ENCODE data around the gene HSPE1.

The HSPE1 gene

DNA sequence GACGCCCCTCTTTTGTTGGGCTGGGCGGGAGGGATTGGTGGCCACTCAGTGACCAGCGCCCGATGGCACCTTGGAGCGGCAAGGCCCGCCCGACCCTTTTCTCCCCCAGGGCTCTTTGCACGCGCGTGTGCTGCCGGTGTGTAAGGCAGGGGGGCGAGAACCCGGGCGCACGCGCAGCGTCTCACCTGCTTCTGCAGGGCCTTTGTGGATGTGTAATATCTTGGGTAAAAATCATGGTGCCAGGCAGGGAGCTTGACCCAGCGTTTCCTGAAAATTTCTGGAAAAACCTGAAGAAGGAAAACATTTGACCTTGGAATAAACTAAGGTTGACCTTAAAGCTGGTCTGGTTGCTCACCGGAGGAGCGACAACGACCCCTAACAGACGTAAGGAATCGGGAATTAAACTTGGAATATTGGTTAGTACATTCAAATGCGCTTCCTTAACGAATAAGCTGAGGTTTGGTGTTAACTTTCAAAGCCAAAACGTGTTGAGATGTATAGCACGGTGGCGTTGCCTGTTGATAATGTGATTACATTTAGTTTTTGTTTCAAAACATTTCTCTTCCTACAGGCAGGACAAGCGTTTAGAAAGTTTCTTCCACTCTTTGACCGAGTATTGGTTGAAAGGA lies 438 bp downstream of the HSPE1 start:
- H3K27ac ChIP-seq = peak overlapping the region; percentile 99
- TF ChIP-seq, protein P1, sequence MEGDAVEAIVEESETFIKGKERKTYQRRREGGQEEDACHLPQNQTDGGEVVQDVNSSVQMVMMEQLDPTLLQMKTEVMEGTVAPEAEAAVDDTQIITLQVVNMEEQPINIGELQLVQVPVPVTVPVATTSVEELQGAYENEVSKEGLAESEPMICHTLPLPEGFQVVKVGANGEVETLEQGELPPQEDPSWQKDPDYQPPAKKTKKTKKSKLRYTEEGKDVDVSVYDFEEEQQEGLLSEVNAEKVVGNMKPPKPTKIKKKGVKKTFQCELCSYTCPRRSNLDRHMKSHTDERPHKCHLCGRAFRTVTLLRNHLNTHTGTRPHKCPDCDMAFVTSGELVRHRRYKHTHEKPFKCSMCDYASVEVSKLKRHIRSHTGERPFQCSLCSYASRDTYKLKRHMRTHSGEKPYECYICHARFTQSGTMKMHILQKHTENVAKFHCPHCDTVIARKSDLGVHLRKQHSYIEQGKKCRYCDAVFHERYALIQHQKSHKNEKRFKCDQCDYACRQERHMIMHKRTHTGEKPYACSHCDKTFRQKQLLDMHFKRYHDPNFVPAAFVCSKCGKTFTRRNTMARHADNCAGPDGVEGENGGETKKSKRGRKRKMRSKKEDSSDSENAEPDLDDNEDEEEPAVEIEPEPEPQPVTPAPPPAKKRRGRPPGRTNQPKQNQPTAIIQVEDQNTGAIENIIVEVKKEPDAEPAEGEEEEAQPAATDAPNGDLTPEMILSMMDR (conservative IDR thresholded peaks at IDR 0.05) = no peak
- TF ChIP-seq ZFX (IDR thresholded peaks at IDR 0.05) = peak; percentile 58

DNA sequence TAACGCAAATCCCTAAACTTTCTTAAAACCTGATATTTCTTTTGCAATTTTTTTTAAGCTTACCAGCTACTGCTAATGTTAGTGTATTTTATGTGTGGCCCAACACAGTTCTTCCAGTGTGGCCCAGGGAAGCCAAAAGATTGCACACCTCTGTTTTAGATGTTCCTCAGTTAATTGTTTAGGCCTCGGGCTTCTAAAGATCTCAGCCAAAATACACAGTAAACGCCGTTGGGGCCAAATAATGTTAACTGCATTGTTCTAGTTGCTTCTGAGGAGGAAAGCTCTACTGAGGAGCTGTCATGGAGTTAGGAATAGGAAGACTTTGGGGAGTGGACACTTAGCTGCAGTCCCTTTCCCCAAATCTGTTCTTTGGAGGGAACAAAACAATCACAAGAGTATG lies 2.0 kb downstream of the HSPE1 start:
- TF ChIP-seq ZFX (IDR thresholded peaks at IDR 0.05) = no peak
- TF ChIP-seq, protein P1 (conservative IDR thresholded peaks at IDR 0.05) = no peak

DNA sequence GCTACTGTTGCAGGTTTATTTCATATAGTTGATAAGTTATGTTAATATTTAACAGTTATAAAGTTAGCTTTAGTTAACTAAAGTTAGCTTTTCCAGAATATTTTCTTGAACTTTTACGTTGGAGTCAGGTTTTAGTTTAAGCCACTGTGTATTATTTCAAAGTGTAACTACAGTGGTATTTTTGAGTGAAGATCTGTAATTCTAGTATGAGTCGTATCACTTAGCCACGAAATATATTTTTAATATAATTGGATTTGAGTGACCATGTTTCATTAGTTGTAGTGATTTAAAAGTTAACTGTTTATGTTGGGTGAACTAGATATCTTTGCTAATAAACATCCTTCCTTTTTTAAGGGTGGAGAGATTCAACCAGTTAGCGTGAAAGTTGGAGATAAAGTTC lies 2.5 kb downstream of the HSPE1 start:
- TF ChIP-seq, protein P1 (conservative IDR thresholded peaks at IDR 0.05) = no peak
- no peak for TF ChIP-seq ZFX (IDR thresholded peaks at IDR 0.05)
- H3K27ac ChIP-seq = no peak overlapping the region

More for the DNA sequence above, 2.0 kb downstream of the HSPE1 start:
- H3K27ac ChIP-seq = peak overlapping the region; percentile 99; the same call in 1 of the 2 replicates

DNA sequence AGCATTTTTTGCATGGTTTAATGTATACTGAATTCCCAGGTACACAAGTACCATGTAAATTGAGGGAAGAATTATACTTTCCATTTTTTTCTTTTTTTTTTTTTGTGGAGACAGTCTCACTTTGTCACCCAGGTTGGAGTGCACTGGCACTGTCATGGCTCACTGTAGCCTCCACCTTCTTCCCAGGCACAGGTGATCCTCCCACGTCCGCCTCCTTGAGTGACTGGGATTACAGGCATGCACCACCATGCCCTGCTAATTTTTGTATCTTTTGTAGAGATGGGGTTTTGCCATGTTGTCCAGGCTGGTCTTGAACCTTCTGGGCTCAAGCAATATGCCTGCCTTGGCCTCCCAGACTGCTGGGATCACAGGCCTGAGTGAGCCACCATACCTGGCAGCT lies 3.8 kb downstream of the HSPE1 start:
- no peak overlapping the region for H3K27ac ChIP-seq
- no peak for TF ChIP-seq ZFX (IDR thresholded peaks at IDR 0.05)
- TF ChIP-seq, protein P1 (conservative IDR thresholded peaks at IDR 0.05) = no peak

DNA sequence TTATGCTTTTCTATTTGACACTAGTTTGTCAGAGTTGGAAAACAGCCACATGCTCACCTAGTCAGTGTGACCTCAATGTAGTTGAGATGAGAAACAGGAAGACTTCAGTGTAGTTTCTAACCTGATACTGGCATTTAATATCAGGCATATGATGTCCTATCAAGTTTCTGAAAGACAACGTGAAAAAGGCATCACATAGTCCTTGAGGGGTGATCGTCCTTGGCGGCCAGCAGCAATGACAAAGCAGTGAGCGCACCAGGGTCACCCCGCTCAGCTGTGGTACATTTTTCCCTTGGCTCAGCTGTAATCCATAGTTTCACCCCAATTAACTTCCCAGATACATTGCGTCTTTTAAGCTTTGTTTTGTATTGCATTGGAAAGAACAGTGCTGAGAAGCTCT lies 4.3 kb downstream of the HSPE1 start:
- TF ChIP-seq, protein P1 (conservative IDR thresholded peaks at IDR 0.05) = no peak
- no peak for TF ChIP-seq ZFX (IDR thresholded peaks at IDR 0.05)
- H3K27ac ChIP-seq = no peak overlapping the region

DNA sequence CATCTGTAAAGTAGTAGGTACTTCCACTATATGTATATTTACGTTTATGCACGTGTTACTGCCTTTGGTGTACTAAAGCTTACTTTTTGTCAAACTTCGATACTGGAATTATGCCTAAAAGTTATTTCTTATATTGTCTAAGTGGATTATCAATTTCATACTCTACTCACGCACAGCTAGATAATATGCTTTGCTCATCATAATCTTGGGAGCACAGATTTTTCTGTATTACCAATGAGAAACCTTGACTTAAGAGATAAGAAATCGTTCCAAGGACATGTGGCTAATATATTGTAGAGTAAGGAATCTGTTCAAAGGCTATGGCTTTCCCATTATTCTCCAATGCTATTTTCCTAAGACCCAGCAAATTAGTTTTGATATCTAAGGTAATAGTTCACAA lies 6.5 kb downstream of the HSPE1 start:
- TF ChIP-seq ZFX (IDR thresholded peaks at IDR 0.05) = no peak
- TF ChIP-seq, protein P1 (conservative IDR thresholded peaks at IDR 0.05) = no peak
- no peak overlapping the region for H3K27ac ChIP-seq

DNA sequence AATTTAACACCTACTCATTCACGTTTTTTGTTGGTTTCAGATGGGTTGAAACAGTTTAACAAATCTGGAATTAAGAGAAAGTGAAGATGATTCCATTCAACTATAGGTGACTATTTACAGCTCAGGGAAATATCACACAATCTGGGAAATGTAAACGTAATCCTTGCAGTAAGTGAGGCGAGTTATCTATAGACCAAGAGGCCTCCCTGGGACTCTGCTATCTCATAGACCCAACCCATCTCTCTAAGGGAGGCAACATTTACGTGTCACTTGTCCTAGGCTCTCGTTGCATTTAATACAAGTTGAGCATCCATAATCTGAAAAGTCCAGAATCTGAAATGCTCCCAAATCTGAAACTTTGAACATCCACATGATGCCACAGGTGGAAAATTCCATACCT lies 13.7 kb downstream of the HSPE1 start:
- TF ChIP-seq, protein P1 (conservative IDR thresholded peaks at IDR 0.05) = no peak
- no peak for TF ChIP-seq ZFX (IDR thresholded peaks at IDR 0.05)
- H3K27ac ChIP-seq = no peak overlapping the region
